Activated naive CD4-positive, alpha-beta T cell (primary cell): ENCODE measurements around the gene STX17.

Experiments
- DNase-seq, 4 experiments: peaks; one replicate each; lab custom pipeline; 2025; lab: John Stamatoyannopoulos, UW

STX17 gene

DNA sequence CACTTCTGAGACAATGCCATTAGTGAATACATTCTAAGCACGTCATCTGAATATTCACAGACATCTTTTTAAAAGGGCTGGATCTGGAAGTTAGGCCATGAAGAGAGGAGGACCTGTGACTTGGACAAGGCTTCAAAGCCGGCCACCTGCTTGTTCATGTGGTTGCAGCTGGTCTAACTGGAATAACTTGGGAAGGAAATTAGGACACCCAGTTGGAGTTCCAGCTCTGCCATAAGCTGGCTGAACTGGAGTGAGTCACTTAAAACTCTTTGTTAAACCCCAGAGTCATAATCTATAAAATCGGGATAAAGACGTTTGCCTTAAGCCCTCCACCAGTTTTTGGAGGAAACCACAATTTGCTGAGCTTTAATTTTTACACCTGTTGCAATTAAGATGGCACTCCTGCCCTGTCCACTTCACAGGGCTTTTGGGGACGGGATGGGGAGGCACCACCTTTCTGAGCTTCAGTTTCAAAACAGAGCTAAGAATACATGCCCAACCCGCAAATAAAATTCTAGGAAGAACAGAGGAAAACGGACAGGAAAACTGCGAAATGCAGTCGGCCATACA, 536 bp upstream of the STX17 start:
- no peak for DNase-seq

DNA sequence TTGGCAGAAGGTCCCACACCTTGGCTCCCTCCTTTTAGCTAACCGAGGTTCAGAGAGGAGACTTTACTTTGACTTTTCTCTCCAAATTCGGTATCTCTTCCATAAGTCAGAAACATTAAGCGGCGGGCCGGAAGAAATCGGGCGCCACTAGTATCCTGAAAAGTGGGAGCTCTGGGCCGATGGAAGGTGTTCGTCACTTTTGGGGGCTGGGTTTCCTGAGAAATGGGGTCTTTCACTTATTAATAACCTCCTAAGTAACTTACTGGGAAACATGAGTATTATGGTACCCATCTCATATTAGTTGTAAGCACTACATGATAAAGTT, 716 bp downstream of the STX17 start:
- no peak for DNase-seq

DNA sequence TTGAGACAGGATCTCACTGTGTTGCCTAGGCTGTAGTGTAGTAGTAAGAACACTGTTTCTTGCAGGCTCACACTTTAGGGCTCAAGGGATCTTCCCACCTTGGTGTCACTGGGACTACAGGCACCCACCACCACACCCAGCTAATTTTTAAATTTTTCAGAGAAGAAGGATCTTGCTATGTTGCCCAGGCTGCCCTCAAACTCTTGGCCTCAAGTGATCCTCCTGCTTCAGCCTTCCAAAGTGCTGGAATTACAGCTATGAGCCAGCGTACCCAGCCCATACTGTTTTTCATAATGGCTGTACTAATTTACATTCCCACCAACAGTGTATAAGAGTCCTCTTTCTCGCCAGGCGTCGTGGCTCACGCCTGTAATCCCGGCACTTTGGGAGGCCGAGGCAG, 5.1 kb downstream of the STX17 start:
- DNase-seq: no peak

DNA sequence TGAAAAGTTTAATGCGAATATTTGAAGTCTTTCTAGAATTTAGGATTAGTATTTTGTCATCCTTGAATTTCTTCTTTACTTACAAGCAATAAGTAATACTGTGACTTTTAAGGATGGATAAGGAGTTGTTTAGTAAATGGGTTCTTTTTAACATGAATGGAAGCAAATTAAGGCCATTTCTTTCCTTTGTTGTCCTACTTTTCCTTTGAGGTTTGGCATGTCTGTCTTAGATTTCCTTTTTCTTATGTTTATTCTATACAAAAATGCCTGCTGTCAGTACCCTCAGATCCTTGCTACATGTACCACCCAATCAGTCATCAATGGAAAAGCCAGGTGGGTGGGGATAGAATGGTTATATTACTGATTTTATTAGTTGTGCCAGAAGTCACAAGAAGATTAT, 10.2 kb downstream of the STX17 start:
- no peak for DNase-seq

DNA sequence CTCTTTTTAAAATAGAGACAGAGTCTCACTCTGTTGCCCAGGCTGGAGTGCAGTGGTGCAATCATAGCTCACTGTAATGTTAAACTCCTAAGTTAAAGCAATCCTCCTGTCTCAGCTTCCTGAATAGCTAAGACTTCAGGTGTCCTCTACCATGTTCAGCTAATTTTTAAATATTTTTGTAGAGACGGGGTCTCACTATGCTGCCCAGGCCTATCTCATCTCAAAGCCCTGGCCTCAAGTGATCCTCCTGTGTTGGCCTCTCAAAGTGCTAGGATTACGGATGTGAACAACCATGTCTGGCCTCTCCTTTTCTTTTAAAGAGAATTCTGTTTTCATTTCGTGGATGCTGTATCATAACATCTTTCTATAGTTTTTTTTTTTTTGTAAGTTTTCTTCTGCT, 11.7 kb downstream of the STX17 start:
- no peak for DNase-seq

DNA sequence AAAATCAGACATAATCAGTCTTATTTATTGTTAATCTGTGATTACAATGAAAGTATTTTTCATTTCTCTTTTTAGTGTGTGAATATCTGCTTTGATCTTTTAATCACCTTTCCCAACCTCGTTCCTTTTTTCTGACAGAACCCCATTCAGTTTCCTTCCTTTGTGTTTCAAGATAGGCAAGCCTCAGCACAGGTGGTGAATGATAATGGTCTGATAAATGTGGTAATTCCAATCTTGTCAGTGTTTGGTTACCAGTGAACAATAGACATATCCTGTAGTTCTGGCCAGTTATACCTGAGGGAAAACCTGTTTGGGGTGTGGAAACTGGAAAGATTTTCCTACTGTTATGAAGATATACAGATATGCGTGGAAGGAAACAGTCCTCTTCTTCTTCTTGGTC, 13.5 kb downstream of the STX17 start:
- DNase-seq: no peak

DNA sequence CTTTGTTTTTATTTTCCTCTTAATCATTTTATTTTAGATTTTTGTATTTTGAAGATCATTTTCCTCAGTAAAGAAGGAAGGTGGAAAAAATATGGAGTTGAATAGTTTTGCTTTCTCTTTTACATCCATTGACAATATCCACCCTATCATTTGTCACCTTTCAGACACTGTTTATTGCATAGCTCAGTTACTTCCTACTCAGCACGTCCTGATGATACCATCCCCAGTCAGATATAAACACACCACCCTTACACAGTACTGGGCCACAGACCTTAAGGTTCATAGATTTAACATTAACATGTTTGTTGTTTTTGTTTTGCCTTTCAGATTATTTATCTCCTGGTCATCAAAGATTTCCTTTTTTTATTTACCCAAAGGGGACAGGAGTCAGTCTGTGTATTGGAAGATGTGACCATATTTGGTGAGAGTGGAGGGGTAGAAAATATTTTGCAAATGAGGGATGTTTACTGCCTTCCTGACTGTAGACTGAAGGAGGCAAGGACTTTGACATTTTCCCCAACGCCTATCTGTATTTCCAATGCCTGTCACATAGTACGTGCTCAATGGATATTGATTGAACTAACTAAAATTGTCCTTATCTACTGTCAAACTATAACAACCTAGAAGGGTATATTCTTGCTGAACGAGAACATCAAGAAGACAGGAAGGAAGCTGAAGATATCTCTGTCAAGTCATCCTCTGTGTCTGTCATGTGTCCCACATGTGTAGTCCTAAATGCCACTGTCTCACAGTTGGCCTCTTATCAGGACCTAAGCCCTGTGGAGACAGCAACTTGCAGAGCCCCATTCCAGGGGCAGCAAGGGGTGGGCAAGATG, 15.6 kb downstream of the STX17 start:
- DNase-seq: no peak

DNA sequence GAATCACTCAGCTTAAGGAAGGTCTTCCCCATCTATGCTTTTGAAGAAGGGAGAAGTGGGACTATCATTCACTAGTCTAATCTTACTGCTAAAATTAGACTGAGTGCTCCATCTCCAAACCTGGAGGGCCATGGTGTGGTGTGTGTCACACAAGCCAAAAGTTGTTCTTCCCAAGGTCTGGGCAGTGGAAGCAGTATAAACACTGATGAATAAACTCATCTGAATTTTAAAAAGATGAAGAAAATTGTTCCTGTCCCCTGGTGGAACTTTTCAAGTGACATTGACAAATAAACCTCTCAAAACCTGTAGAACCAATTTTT, 16.2 kb downstream of the STX17 start:
- DNase-seq: no peak

DNA sequence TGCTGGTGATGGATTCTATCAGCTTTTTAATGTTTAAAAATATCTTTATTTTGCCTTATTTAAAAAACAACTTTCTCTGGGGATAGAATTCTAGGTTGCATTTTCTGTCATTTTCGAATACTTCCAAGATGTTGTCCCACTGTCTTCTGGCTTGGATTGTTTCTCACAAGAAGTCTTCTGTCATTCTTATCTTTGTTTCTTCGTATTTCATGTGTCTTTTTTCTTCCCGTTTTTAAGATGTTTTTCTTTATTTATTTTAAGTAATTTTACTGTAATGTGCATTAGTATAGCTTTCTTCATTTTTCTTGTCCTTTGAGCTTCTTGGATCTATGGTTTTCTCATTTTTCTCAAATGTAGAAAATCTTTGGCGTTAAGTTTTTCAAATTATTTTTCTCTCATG, 19.1 kb downstream of the STX17 start:
- no peak for DNase-seq

DNA sequence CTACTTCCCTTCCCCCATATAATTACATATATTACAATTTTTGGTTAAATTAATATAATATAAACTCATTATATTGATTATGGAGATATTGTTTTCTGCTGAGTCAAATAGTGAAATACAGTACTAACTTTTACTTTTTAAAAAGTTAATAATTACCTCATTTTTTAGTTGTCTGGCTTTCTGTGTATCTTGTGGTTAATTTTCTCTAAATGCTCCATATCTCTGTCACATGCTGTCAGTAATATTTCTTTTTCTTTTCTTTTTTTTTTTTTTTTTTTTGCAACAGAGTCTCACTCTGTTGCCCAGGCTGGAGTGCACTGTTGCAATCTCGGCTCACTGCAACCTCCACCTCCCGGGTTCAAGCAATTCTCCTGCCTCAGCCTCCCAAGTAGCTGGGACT, 23.2 kb downstream of the STX17 start:
- no peak for DNase-seq

DNA sequence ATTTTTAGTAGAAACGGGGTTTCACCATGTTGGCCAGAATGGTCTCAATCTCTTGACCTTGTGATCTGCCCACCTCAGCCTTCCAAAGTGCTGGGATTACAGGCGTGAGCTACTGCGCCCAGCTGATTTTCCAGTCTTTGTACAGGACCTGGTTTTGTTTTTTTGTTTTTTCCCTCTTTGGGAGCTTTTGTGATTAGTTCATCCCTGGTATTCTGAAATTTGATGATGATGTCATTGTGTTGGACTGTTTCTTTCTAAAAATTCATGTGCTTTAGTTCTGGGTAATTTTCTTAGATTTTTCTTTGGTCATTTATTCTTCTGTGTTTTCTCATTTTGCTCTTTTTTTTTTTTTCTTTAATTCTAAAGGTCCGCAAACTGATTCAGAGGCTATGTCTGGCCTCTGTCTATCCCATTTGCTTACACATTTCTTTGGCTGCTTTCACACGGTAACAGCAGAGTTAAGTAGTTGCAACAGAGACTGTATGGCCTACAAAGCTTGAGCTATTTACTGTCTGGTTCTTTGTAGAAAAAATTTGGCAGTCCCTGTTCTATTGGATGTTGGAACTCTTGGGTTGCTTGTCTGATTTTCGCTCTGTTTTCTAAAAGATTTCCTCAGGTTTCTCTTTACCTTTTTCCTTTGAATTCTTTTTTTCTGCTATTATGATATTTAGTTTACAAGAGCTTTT, 24.8 kb downstream of the STX17 start:
- DNase-seq: no peak

DNA sequence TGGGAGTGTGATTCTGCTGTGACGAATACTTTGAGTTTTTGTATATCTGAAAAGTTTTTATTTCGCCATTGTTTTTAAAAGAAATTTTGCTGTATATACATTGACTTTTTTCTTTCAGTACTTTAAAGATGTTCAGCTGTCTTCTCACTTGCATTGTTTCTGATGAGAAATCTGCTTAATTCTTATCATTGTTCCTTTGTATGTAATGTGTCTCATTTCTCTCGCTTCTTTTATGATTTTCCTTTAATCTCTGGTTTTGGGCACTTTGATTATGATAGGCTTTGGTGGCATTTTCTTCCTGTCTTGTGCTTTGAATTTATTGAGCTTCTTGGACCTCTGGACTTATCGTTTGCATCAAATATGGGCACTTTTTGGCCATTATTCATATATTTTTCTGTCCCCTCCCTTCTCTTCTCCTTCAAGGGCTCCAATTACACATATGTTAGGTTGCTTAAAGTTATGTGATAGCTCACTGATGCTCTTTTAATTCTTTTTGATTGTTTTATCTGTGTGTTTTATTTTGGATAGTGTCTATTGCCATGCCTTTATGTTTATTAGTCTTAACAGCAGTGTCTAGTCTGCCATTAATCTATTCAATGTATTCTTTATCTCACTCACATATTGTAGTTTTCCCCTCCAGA, 30.6 kb downstream of the STX17 start:
- no peak for DNase-seq

DNA sequence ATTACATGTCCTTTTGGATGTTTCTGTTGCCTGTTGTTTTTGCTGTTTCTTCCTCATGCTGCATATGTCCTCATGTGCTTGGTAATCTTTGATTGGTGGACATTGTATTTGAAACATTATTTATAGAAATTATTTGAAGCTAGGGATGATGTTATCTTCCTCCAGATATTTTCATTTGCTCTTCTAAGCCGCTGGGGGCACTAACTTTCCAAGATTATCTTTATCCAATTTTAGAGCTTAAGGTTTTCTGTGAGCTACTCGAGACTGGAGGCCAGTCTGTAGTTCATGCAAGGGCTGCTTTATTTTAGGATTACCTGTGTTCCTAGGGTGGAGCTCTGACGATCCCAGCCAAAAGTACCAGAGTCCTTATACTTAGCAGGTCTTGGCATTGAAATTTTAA, 40.9 kb downstream of the STX17 start:
- no peak for DNase-seq

DNA sequence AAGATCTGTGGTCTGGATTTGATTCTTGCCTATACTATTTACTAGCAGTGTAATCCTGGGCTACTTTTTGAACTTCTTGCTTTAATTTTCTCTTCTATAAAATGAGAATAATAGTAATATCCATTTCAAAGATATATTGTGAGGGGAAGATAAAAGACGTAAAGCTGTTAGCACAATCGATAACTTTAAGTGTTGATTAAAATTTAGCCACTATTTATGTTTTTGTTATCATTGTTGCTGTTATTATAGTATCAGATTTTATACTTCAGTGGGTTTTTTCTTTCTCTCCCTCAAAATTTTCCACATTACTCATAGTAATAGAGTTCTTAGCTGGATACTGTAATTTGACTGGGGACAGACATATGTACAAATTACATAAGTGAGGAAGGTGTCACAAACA, 42.0 kb downstream of the STX17 start:
- no peak for DNase-seq

DNA sequence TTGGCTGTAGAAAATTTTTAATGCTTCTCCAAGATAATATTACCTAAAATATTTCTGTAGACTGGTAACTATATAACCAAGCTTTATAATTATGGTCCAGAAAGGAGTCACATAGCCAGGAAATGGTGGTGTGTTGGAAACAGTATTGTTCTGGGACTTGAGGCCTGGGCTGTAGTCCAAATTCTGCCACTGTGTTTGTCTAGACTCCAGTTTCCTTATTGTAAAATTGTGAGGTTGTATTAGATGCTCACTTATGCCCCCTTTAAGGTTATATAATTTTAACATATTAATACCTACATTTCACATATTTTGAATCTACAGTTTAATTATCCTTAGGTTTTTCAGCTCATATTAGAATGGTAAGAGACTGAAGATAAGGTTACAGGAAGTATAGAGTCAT, 42.4 kb downstream of the STX17 start:
- no peak for DNase-seq

DNA sequence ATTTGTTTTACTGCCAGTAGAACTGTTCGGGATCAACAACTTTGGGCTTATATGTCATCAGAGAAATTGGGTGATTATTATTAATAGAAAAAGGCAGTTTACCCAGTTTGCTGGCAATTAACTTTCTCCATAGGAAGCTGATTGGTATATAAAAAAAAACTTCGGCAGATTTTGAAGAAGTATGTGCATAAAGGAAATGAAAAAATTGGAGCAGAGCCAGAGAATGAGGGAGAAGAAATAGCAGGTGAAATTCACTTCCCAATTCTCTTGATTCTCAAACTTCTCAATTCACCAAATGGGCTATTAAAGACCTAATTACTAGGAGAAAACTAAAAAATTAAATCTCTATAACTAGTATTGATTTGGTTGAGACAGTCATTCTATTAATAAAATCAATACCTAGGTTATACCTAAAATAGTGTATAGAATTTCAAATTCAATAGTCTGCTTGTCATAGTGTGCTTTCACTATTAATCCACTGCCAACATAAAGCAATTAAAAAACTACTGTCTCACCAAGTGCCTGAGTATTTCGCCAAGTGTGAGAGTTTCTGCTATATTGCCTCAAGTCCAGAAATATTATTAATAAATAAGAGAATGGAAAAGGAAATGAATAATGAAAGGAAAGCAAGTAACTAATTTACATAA, 47.5 kb downstream of the STX17 start:
- DNase-seq: no peak

DNA sequence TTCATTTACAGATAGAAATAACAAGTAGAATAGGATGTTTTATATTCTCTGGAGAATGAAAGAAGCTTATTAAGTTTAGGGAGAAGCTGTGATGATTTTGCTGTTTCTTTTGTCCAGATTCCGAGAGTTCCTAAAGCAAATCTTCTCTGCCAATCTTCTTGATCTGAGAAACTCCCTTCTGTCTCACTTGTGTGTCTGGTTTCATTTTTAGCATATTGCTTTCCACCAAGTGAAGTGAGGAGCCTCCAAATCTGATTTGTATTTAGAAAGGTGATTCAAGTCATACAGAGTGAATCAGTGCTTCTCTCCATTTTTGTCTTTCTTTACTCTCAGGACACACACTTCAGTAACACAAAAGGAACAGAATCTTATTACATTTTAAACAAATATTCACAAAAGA, 48.4 kb downstream of the STX17 start:
- DNase-seq: no peak

DNA sequence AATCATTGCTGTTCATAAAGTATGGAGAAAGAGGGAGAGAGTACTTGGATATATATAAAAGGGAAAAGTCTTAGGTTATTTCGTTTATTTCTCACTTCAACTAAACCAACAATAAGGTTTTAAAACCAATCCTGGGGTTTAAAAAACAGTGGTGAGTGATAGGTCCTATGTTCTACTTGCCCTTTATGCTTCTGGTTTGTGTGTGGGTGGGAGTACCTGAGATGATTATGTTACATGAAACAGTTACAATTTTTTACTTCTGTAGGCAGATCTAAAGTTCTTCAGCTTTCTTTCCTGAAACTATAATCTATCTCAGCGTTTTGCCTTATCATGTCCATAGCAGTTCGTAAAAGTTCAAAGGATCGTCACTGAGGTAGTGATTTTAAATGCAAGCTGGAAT, 49.2 kb downstream of the STX17 start:
- DNase-seq: no peak

DNA sequence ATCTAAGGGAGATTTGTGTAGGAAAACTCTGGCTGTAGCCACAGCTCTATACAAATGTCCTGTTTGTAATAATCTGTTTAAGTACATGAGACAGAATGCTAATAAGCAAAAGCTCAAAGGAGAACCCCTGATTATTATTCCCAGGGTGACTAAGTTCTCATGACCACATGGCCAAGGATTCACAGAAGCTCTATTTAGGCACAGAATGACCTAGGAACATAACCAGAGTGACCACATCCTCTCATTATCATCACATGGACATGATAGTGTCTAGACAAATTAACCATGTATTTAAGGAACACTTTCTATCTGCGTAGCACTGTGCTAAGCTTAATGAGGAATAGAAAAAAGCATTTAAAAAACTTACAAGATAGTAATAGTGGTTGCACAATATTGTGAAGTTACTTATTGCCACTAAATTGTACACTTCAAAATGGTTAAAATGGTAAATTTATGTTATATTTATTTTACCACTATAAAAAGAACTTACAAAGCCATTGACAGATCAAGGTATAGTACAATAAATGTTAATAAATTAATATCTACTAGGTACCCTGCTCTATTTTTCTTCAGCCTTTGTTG, 56.3 kb downstream of the STX17 start:
- DNase-seq: no peak

DNA sequence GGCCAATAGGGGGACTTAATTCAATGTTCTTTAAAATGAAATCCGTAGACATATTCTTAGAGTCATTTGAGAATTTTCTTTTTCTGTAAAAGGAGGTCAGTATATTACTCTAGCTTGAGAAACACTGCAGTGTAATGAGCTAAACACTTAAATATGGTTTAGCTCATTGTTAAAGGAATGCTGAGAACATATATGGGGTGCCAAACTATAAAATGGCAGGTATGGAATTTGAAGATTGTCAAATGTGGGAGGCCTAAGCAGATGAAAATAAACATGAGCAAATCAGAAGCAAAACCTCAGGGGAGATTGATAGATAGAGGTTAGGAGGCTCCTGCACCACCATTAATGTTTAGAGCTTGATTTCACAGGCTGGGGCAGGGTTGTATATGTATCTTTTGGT, 57.9 kb downstream of the STX17 start:
- DNase-seq: no peak

DNA sequence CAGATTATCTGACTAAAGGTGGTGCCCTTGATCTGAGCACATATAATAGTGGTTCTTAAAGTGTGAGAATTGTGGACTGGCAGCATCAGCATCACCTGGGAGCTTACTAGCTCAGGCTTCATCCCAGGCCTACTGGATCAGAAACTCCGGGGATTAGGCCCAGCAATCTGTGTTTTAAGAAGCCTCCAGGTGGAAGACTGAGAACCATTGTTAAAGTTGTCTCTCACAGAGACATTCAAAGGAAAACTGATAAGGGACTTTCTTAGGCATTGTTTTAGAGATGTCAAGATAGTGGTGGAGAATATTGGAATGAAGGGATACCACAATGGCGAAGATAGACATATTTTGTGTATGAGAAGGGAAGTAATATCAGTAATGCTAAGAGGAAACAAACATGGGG, 59.5 kb downstream of the STX17 start:
- DNase-seq: no peak

DNA sequence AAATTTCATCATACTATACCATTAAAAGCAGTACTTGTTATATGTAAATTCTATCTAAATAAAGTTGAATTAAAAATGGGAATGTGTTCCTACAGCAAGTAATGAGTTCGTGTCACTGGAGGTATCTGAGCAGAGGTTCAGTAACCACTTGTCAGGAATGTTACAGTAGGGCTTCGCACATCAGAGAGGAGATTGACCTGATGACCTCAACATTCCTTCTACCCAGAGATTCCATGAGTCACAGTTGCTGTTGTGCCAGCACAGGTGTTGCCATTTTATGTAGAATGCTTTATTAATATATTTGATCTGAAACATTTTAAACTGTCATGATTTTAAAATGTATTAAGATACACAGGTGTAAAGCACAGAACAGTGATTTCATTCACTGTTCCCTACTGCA, 60.3 kb downstream of the STX17 start:
- no peak for DNase-seq
